HT1080 (cell line): Measurements from ENCODE around the gene GAP43. TPM values are rescaled to one million over a fixed set of nuclear protein-coding genes. Genes with fewer than 3 reads are reported as not detected.

ENCODE experiments used
- DNase-seq: peaks from one replicate; pipeline ENCODE4 v3.0.0-alpha.2; 2015; ENCODE audit warnings: low read depth
- total RNA-seq: library from RNA; depleted of rRNA; stranded (reverse); fragments of >200 nt; shearing (Covaris generic); gene quantifications from 2 replicates; pipeline ENCODE4 v1.2.3, GENCODE V29; 2014

The GAP43 gene
- total RNA-seq, 1 experiment from 2014 or later: 1.00 TPM

DNA sequence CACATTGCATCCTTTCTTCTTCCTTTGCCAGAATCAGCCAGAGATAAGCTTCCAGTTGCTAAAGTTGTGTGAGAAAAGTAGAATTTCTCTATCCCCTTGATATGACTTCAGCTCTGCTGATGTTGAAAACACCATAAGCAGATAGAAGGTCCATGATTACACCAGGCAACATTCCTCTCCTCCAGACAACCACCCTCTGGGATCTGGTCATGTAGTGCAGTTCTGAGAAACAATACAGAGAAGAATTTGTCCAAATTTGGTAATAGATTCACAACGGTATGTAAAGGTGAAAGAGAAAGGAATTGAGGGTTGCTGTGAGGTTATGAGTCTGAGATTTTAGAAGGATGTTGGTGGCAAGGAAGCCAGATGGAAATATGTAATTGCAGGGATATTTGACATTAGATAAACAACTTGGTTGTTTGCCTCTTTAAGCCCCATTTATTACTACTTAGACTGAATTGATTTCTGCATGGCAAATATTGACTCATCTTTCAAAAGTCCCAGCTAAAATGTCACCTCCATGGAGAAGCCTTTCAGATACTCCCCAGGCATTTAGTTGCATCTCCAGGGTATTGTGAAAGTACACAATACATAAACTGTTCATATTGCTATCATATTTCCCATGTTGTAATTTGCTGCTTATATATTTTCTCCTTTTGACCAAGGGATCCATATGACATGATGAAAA lies 134.9 kb downstream of the GAP43 start:
- DNase-seq: no peak

DNA sequence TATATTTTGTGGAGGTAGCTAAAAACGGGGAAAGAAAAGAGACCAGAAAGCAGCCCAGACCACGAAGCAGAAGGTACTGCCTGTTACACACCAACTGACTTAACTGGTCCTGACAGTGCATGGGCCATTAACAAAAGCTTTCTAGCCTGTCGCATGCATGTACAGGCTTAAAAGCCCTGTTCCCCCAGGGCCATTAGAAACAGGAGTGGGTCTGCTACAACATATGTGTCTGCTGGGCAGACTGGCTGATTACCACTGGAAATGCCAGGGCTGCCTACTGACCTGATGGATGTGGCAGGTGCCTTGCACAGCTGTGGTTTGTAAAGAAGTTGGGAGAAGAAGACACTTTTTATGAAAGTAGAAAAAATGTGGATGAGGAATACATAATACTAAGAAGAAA lies 137.4 kb downstream of the GAP43 start:
- no peak for DNase-seq

DNA sequence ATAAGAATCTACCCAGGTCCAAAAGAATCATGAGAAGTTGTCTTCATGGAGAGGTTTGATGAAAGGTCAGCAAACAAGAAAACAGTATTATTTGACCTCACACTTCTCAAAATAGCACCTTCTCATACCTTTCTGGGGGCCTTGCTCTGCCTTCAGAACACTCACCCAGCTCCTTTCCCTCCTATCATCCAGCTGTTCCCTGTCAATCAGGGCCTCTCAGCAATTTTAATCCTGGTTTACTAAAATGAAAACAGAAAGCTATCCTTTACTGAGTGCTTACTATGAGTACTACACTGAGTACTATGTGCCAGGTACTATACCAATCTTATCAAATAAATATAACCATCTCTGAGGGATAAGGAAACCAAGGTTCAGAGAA lies 138.6 kb downstream of the GAP43 start:
- no peak for DNase-seq

DNA sequence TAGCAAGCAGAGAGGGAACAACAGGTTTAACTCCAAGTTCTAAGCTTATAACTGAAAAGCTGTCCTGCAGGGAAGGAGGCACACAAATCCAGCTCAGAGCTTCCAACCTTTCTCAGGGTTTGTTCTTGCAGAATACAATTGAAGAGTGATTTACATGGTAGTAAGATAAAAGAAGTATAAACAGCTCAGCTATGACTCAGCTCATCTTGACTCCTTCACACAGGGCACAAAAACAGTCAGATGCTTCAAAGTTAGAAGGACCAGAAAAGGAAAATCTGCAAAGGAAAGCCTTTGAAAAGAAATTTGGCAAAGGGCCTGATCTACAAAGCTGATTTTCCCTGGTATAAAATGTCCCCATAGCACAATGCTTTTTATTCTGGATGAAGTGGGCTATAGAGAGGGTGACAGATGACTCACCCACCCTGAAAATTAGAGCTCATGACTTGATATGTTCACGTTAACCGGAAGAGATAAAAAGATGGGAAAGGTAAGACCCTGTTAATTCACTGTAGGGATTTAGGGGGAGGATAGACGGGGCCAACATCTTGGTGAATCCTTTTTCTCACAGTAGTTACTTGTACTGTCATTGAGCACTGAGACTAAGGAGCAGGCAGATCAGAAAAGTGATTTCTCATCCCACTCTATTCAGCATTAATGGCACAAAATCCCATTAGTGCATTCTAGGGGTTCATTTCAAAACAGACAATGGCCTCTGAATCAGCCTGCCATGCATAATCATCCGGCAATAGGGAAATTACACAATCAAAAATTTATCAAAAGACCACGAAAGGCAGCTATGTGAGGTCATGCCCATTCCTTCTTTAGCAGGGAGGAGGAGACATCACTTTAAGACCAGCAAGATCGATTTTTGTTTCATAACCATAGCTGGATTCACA lies 143.5 kb downstream of the GAP43 start:
- peak; percentile 80 for DNase-seq

DNA sequence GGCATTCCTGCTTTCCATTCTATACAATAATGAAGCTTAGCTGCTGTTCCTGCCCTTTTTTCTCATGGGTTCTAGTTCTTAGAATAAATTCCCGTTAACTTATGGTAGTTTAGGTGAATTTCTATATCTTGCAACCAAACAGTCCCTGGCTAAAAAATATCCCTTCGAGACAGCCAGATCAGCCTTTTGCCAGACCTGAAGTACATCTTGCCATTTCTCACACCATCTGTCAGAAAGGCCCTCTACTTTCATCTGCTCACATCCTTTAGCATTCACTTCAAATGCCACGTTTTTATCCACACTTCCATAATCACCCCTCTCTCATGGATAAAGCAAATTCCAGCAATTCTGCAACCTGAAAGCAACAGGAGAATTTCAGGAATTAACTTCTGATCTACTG lies 145.4 kb downstream of the GAP43 start:
- DNase-seq: no peak
